HG02981 (cell line): ENCODE data around the gene ASB2.
A peak's percentile ranks its signal among the peaks of the same experiment; 100 is the strongest.

ENCODE experiments used
- ATAC-seq: cut with Tn5 transposase; IDR thresholded peaks from one replicate; pipeline ENCODE4 v1.9.1; 2021; ENCODE audit warnings: mild to moderate bottlenecking, moderate library complexity; ENCODE audit not compliant: unreplicated experiment

Gene ASB2

GRCh38 chr14:93962701-93963601 is 13.4 kb downstream of the ASB2 start:
- peak; percentile 54 for ATAC-seq

GRCh38 chr14:93961620-93962019 is 14.8 kb downstream of the ASB2 start:
- no peak for ATAC-seq

- no peak for ATAC-seq
These were observed 15.5 kb downstream of the ASB2 start for GRCh38 chr14:93960774-93961438.

- no peak for ATAC-seq
These were observed 16.3 kb downstream of the ASB2 start for GRCh38 chr14:93960108-93960475.

- peak; percentile 64 for ATAC-seq
These were observed 16.9 kb downstream of the ASB2 start for GRCh38 chr14:93959239-93960107.

GRCh38 chr14:93958567-93959238 is 17.7 kb downstream of the ASB2 start:
- no peak for ATAC-seq

GRCh38 chr14:93957751-93958566 is 18.4 kb downstream of the ASB2 start:
- ATAC-seq = no peak

GRCh38 chr14:93957333-93957710 is 19.0 kb downstream of the ASB2 start:
- no peak for ATAC-seq

GRCh38 chr14:93956514-93957332 is 19.6 kb downstream of the ASB2 start:
- no peak for ATAC-seq

GRCh38 chr14:93955850-93956481 is 20.4 kb downstream of the ASB2 start:
- ATAC-seq = no peak

GRCh38 chr14:93954900-93955849 is 21.2 kb downstream of the ASB2 start:
- peak; percentile 33 for ATAC-seq

GRCh38 chr14:93954516-93954830 is 21.9 kb downstream of the ASB2 start:
- no peak for ATAC-seq

GRCh38 chr14:93953739-93954515 is 22.4 kb downstream of the ASB2 start:
- no peak for ATAC-seq

- no peak for ATAC-seq
These were observed 23.1 kb downstream of the ASB2 start for GRCh38 chr14:93953263-93953662.

GRCh38 chr14:93952829-93953228 is 23.5 kb downstream of the ASB2 start:
- no peak for ATAC-seq

- no peak for ATAC-seq
These were observed 24.5 kb downstream of the ASB2 start for GRCh38 chr14:93951635-93952540.
